Transverse colon (tissue), 4 donors: Measurements from ENCODE around the gene SPG21. TPM values are rescaled to one million over a fixed set of nuclear protein-coding genes. Genes with fewer than 3 reads are reported as not detected.

Experiments used
- DNase-seq: peaks from one replicate; pipeline ENCODE4 v3.0.0-alpha.2; 2019
- H3K27ac ChIP-seq, 4 donors: fragments of 200-600 bp; sonication (generic); 2 replicates each; pipeline ENCODE4 v1.5.1; 2016 to 2018; ENCODE audit warnings: inconsistent platforms in 4 of 4
- H3K27me3 ChIP-seq: fragments of 200-600 bp; sonication (generic); 2 replicates; pipeline ENCODE4 v1.5.1; 2017; ENCODE audit warnings: inconsistent platforms
- H3K36me3 ChIP-seq, 4 donors: fragments of 200-600 bp; sonication (generic); 2 replicates each; pipeline ENCODE4 v1.5.1; 2017 to 2019; ENCODE audit warnings: inconsistent platforms in 4 of 4
- H3K4me1 ChIP-seq, 4 donors: fragments of 200-600 bp; sonication (generic); 2 replicates each; pipeline ENCODE4 v1.5.1; 2017 to 2020; ENCODE audit warnings: inconsistent platforms in 4 of 4
- H3K4me3 ChIP-seq, 4 donors: fragments of 200-600 bp; sonication (generic); 1 replicate in 1 of 4; 2 replicates in 3 of 4; pipeline versions ENCODE4 v1.5.1 to v1.6.1; 2017 to 2019; ENCODE audit warnings: inconsistent platforms in 4 of 4
- H3K9me3 ChIP-seq, 2 donors: fragments of 200-600 bp; sonication (generic); 2 replicates each; pipeline ENCODE4 v1.5.1; 2017 to 2019; ENCODE audit warnings: inconsistent platforms in 2 of 2
- EP300 ChIP-seq: sonication (generic); formaldehyde crosslinking; IDR thresholded peaks from one replicate; pipeline ENCODE4 v1.6.1; 2017; ENCODE audit warnings: antibody characterized with exemption, low read depth
- POLR2A ChIP-seq: fragments of 450-650 bp; IDR thresholded peaks from one replicate; pipeline ENCODE4 v1.6.1; 2016; ENCODE audit warnings: antibody characterized with exemption, mild to moderate bottlenecking, moderate library complexity
- POLR2AphosphoS5 ChIP-seq, 3 donors: sonication (generic); formaldehyde crosslinking; IDR thresholded peaks; one replicate each; pipeline ENCODE4 v1.6.1; 2016; ENCODE audit warnings: antibody characterized with exemption in 3 of 3
- WGBS, 2 donors: methylation state at CpG; one replicate each; pipeline ENCODE4 v1.1.5; 2018; ENCODE audit warnings: low coverage in 1 of 2; 5-methylcytosine and 5-hydroxymethylcytosine counted together
- in situ Hi-C, 4 donors: fragments of 200-750 bp; cut with MboI; loops; one replicate each; pipeline versions ENCODE4 v1.15.0 to v1.15.1; 2017; ENCODE audit warnings: low sequenced_read_pairs in 3 of 4, low pct_ligation_motif_present in 1 of 4, low pct_unique_long_range_greater_than_20kb in 1 of 4
- intact Hi-C: fragments of 100-400 bp; cut with DNase I; formaldehyde crosslinking; loops from one replicate; pipeline ENCODE4 v1.15.1; 2023; ENCODE audit warnings: low total_unique reads
- total RNA-seq, 4 donors: library from RNA; depleted of rRNA; stranded (reverse); fragments of >200 nt; gene quantifications; one replicate each; pipeline ENCODE4 v1.1.0, GENCODE V29; 2016
- TF ChIP-seq, protein P1 (sequence below), 5 experiments: fragments of 200-600 bp in 3 of 5; fragments of 450-650 bp in 2 of 5; sonication (generic) in 3 of 5; IDR thresholded peaks; 1 replicate in 2 of 5; 2 replicates in 3 of 5; pipeline ENCODE4 v1.5.1; 2016 to 2017; ENCODE audit warnings: antibody characterized with exemption in 5 of 5, inconsistent platforms in 3 of 5, mild to moderate bottlenecking in 2 of 5, moderate library complexity in 1 of 5

The SPG21 gene, protein sequence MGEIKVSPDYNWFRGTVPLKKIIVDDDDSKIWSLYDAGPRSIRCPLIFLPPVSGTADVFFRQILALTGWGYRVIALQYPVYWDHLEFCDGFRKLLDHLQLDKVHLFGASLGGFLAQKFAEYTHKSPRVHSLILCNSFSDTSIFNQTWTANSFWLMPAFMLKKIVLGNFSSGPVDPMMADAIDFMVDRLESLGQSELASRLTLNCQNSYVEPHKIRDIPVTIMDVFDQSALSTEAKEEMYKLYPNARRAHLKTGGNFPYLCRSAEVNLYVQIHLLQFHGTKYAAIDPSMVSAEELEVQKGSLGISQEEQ
- total RNA-seq = 10 to 100 TPM; 27.7 to 67.2 (median 53.0) TPM

DNA sequence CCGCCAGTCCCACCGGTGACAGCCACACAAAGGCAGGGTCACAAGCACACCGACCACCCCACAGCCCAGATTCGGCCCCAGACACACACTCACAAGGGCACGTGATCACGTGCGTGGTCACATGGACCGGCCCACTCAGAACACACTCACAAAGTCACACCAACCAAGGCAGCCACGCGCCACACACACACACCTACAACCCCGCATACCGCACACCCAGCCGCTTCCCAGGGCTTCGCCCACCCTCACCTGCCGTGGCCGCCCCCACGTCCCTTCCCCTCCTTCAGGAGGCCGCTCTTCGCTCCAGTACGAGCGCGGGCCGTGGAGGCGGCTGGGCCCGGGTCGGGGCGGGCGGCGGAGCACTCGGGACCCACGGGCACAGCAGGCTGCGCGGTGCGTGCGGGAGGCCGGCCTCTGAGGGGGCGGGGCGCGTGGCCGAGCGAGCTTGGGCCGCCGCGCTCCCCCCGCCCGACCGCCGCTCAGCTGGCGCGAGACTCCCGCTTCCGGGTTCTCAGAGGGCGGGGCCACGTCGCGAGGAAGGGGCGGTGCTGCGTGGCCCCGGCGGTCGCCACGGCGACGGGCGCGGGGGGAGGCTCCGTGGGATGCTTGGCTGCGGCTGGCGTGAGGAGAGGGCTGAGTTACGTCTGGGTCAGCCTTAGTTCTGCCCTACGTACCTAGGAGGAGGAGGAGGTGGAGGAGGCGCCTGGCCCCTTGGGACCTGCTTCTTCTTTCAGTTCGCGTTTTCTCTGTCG, at the start of gene SPG21:
TSS of gene SPG21 (minus strand) at position 499 of the 752 bp plus-strand sequence. CDS start 6,345 bp downstream, outside the sequence.
- Histone ChIP-seq H3K4me1 (peaks cover 3 to 58% (median 32%) of the 10 kb centered on the region in 4 donors), H3K36me3 (no peaks in the 10 kb centered on the region), H3K27me3 (no peaks in the 10 kb centered on the region), H3K27ac (peak within 1 kb of the TSS; percentile 85 to 98 (median 95)), H3K9me3 (no peaks in the 10 kb centered on the region), H3K4me3 (peak within 1 kb of the TSS; percentile 70 to 98 (median 90))
- in situ Hi-C loops = no loop called here
- intact Hi-C loops = no loop called here
- WGBS, 2 donors = 0% methylated on average over 1 to 33 of the region's 75 CpGs
- DNase-seq = peak; percentile 95
- TF ChIP-seq POLR2AphosphoS5 (IDR thresholded peaks at IDR 0.05) (peak; percentile 78 to 88 (median 78)), EP300 (no peak), POLR2A (peak; percentile 67)
- TF ChIP-seq, protein P1, sequence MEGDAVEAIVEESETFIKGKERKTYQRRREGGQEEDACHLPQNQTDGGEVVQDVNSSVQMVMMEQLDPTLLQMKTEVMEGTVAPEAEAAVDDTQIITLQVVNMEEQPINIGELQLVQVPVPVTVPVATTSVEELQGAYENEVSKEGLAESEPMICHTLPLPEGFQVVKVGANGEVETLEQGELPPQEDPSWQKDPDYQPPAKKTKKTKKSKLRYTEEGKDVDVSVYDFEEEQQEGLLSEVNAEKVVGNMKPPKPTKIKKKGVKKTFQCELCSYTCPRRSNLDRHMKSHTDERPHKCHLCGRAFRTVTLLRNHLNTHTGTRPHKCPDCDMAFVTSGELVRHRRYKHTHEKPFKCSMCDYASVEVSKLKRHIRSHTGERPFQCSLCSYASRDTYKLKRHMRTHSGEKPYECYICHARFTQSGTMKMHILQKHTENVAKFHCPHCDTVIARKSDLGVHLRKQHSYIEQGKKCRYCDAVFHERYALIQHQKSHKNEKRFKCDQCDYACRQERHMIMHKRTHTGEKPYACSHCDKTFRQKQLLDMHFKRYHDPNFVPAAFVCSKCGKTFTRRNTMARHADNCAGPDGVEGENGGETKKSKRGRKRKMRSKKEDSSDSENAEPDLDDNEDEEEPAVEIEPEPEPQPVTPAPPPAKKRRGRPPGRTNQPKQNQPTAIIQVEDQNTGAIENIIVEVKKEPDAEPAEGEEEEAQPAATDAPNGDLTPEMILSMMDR (IDR thresholded peaks at IDR 0.05) = no peak

DNA sequence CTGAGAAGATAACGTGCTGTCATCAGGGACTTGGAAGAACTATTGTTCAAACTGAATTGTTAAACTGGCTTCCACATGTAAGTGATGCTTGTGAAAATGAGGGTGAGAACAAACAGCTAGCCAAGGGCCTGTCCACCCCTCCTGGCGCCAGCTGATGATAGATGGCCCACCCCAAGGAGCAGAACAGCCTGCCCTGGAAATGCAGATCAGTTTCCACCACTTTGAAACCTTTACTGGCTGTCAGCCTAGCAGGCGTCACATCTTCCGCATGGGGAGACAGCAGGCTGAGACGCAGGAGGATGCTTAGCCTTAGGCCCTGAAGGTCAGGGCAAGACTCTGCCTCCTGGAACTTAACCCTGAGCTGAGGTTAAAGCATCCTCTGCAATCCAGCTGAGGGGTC, 49.1 kb upstream of the SPG21 start:
- intact Hi-C loops (no loop called here), in situ Hi-C loops (loop anchor here in 3 of 4 donors (10.0 to 25.0 kb wide), 3 partner anchors 46 to 248 kb away; partner anchors contain the start of genes PARP16 (in 3 of the 3) and RNU5A-1 (in 3 of the 3))
- DNase-seq = no peak
- Histone ChIP-seq H3K9me3 (no peaks in the 10 kb centered on the region), H3K27me3 (no peaks in the 10 kb centered on the region), H3K27ac (no peak overlapping the region), H3K4me1 (peaks cover 7 to 39% (median 24%) of the 10 kb centered on the region in 4 donors), H3K4me3 (no peak overlapping the region), H3K36me3 (no peaks in the 10 kb centered on the region)
- WGBS, 2 donors = 29 to 81% methylated on average over 1 to 5 of the region's 5 CpGs
- TF ChIP-seq, protein P1 (IDR thresholded peaks at IDR 0.05) = no peak
- no peak for TF ChIP-seq EP300
- TF ChIP-seq POLR2AphosphoS5 (IDR thresholded peaks at IDR 0.05) = no peak
- TF ChIP-seq POLR2A = no peak

DNA sequence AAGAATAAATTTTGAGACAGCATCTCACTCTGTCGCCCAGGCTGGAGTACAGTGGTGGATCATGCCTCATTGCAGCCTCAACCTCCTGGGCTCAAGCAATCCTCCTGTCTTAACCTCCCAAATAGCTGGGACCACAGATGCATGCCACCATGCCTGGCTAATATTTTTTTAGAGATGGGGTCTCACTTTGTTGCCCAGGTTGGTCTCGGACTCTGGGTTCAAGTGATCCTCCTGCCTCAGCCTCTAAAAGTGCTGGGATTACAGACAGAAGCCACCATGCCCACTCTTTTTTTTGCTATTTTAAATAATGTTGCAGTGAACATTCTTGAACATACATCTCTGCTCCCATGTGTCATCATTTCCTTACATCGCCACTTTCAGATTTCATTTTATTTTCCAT, 48.7 kb upstream of the SPG21 start:
- intact Hi-C loops = no loop called here
- H3K9me3 ChIP-seq = no peaks in the 10 kb centered on the region
- peaks cover 7 to 39% (median 22%) of the 10 kb centered on the region in 4 donors for H3K4me1 ChIP-seq
- 97 to 100% methylated on average over 1 to 3 of the region's 3 CpGs for WGBS, 2 donors
- in situ Hi-C loops = loop anchor here in 3 of 4 donors (10.0 to 25.0 kb wide), 3 partner anchors 46 to 249 kb away; partner anchors contain the start of genes PARP16 (in 3 of the 3) and RNU5A-1 (in 3 of the 3)
- H3K27me3 ChIP-seq = no peaks in the 10 kb centered on the region
- no peak for TF ChIP-seq POLR2AphosphoS5 (IDR thresholded peaks at IDR 0.05)
- TF ChIP-seq, protein P1 (IDR thresholded peaks at IDR 0.05) = no peak
- no peak for TF ChIP-seq POLR2A
- TF ChIP-seq EP300 = no peak
- DNase-seq = no peak
- H3K36me3 ChIP-seq = no peaks in the 10 kb centered on the region
- no peak overlapping the region for H3K4me3 ChIP-seq
- no peak overlapping the region for H3K27ac ChIP-seq

DNA sequence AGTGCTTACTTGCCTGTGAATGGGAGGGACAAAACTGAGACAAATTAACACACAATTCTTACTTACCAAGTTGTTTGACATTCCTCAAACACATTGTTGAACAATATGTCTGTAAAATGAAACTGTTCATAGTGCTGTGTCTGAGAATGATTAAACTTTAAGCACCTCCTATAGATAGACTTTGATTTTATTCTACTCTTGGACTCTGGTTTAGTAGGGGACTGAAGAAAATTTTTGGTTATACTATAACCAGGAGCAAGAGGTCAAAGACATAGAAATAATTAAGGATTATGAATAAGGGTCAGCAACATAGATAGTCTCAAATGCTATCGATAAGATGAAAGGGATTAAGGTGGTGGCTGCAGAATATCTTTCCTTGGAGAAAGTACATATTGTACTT, 47.6 kb upstream of the SPG21 start:
- Histone ChIP-seq H3K27me3 (no peaks in the 10 kb centered on the region), H3K27ac (peak overlapping the region; percentile 51 to 69 (median 58)), H3K4me3 (no peak overlapping the region), H3K9me3 (no peaks in the 10 kb centered on the region), H3K36me3 (no peaks in the 10 kb centered on the region), H3K4me1 (peaks cover 2 to 36% (median 15%) of the 10 kb centered on the region in 4 donors)
- TF ChIP-seq, protein P1 (IDR thresholded peaks at IDR 0.05) = no peak
- no peak for TF ChIP-seq POLR2A
- TF ChIP-seq POLR2AphosphoS5 (IDR thresholded peaks at IDR 0.05) = no peak
- TF ChIP-seq EP300 = no peak
- in situ Hi-C loops = loop anchor here in 3 of 4 donors (10.0 to 25.0 kb wide), 3 partner anchors 47 to 250 kb away; partner anchors contain the start of genes PARP16 (in 3 of the 3) and RNU5A-1 (in 3 of the 3)
- intact Hi-C loops = no loop called here
- 42 to 44% methylated on average over 1 of the region's 1 CpG for WGBS, 2 donors
- DNase-seq = no peak
